Embryonic facial prominence (tissue), 1 donor: Measurements from ENCODE around the gene DGKB.

ENCODE experiments used
- DNase-seq: peaks from one replicate; pipeline ENCODE4 v3.0.0-alpha.2; 2016; ENCODE audit errors: extremely low spot score

Gene DGKB

GRCh38 chr7:14902589-14903067 lies at the start of gene DGKB:
DGKB (minus strand) TSS chr7:14902751.
- no peak for DNase-seq

- DNase-seq, result no peak
These were observed 47.5 kb upstream of the DGKB start for GRCh38 chr7:14950013-14950412.

DNA sequence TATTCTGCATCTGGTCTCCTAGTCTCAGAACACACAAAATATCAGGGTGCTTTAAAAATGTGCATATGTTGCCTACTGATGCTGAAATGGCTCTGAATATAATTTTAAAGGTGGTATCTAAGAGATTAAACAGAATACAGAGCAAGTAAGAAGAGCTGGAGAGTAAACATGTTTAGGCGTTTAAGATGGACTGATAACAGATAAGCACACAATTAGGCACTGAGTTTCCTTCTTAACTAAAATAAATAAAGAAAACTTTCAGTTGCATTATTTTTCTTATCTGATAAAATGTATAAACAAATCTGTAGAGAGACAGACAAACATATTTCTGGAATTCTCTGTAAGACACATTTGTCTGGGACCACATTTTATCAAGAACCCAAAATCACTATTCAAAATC lies 35.6 kb upstream of the DGKB start:
- no peak for DNase-seq

GRCh38 chr7:14937581-14937980 lies 35.0 kb upstream of the DGKB start:
- DNase-seq, result no peak

DNA sequence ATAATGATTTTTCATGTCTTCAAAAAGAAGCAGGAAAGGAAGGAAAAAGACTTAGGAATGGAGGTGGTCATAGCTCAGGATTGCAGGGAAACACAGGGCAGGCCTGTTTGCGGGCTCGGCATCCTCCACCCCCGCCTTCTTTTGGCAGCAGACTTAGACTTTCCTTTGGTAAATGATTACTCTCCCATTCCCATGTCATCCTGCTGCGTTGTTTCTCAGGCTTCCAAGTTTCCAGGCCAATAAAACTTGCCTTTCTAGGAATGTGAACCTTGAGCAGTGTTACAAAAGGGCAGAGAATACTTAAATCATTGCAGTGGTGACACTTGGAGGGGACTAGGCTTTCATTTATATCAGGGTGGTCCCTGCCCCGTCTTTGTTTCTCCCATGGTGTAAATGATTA lies 34.0 kb upstream of the DGKB start:
- DNase-seq, result no peak

GRCh38 chr7:14934839-14935238 lies 32.3 kb upstream of the DGKB start:
- DNase-seq, result no peak

GRCh38 chr7:14931511-14932215 lies 29.1 kb upstream of the DGKB start:
- no peak for DNase-seq

DNA sequence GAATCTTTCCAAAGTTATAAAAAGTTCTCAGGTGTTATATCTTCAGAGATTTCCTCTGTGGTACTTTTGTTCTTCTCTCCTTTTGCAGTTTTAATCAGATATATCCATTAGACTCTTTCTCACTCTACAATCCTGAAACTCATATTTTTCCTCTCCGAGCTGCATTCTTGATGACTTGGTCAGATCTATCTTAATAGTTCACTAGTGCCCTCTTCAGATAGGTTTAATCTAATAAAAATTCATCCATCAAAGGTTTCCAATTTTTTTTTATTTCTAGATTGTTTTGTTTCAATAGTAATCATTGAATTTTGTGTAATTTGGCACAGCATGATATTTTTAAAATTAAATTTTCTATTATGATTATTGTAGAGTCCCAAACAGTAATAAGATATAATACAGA lies 21.8 kb upstream of the DGKB start:
- DNase-seq, result no peak

DNA sequence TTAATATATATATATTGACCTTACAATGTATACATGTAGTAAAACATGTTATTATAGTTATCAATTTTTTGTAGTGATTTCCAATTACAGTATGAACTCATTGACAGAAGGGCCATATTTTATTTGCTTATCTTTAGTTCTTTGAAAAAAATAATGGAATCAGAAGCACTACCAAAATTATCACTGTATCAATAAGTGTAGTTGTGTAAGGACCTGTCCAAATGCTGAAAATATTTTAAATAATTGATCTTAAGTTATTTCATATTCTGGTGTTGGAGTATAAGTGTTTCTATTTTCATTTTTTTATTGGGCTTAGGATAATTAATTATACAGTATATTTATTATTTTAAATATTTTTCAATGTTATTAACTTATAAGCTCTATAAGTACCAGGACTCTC lies 8.5 kb upstream of the DGKB start:
- DNase-seq, result no peak

DNA sequence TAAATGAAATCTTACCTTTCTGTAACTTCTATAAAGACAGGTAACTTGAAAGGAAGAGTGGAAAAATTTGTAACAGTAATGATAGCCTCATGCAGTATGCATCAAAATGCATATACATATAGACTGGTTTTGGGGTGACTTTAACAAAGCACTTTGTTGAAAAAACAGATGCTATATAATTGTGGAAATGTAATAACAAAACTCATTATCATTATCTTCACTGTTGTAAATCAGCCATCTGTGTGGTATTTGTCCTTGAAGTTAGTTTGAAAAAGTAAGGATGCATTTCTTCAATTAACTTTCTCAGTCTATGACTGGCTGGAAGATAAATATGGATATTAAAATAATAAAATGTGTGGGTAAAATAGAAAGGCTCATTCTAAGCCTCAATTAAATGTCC lies 6.1 kb upstream of the DGKB start:
- DNase-seq, result no peak

DNA sequence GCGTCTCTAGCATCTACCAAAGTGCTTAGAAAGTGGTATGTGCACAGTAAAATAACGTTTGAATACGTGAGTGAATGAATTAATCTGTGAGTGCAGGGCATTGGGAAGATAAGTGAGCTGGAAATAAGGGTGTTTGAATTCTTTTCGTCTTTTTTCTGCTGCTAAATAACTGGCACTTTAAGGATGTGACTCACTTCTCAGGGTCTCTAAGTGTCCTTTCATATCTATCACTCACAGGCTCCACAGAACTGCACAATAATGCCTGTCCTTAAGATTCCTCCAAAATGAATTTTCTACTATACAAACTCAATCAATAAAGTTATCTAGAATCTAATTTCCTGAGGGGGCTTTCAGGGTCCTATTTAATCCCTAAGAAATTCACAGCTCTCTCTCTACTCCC lies 3.2 kb upstream of the DGKB start:
- DNase-seq, result no peak

GRCh38 chr7:14900051-14900450 lies 2.5 kb downstream of the DGKB start:
- DNase-seq, result no peak

- no peak for DNase-seq
These were observed 3.5 kb downstream of the DGKB start for GRCh38 chr7:14899030-14899429.

DNA sequence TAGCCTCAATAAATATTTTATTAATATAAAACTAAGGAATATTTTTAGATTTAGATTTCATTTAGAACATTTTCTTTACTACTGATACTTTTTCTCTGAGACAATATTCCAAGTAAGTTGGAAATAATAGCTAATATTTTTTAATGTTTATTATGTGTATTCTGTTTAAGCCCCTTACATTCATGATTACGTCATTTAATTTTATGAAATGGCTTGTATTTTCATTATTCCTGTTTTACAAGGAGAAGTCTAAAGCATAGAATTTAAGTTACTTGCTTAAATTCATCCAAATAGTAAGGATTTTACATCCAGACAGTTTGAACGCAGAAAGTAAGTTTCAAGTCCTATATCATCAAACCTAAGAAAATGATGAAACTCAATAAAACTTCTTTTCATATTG lies 6.1 kb downstream of the DGKB start:
- DNase-seq, result no peak

DNA sequence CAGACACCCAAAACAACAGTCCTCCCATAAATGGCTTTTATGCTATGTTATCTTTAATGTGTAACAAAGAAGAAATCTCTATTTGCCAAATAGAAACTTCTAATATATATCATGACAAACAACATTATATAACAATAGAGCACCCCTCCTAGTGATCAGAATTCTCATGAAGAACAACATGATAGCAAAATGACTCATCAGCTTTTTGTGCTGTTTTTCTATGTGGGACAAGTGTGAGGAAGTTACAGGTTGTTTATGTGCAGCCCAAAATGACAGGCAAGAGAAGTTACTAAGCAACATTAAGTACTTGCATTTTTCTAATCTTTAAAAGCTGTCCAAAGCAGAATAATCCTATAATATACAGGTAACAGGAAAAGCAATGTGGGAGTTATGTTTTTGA lies 7.7 kb downstream of the DGKB start:
- no peak for DNase-seq

DNA sequence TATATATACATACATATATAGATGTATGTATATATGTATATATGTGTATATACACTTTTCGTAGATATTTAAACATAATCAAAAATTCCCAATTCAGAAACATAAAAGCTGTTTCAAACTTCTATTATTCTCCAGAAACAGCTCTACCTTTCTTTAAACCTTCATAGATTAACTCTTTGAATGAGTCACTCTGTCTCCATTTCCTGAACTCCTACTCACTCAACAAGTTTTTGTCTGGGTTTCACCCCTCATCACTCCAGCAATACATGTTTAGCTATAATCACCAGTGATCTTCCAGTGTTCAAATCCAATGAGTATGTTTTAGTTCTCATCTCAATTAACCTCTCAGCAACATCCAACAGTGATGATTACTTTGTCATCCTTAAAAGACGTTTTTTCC lies 9.6 kb downstream of the DGKB start:
- no peak for DNase-seq

- no peak for DNase-seq
These were observed 11.3 kb downstream of the DGKB start for GRCh38 chr7:14891289-14891688.

DNA sequence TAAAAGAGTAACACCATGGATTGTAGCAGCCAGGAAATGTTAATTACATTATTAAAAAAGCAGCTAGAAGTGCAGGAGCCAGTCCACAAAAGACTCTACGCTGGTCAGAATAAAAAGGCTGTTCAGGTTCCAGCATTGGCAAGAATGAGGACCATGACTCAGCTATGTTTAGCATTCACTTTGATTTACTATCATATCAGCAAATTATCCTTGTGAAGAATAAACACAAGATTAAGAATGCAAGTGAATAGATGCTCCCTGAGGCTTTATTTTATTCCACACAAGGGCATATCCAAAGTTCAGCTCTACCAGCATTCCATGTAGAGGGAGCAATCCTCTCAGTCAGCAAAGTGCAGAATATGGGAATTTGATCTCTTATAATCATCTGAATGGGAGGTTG lies 13.6 kb downstream of the DGKB start:
- DNase-seq, result no peak

DNA sequence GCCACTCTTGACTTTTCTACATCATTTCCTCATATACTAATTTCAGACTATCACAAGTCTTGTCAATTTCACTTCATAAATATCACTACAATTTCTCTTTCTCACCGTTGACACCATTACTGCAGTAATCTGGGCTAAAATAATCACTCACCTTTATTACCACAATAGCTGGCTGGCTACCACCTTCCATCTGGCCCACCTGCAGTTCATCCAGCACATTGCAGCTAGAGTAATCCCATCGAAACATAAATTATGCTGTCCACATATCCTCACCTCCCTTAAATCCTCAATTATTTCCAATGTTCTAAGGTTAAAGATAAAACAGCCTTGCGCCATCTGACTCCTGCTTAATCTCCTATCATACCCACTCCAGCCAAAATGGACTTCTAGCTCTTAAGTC lies 16.0 kb downstream of the DGKB start:
- no peak for DNase-seq

DNA sequence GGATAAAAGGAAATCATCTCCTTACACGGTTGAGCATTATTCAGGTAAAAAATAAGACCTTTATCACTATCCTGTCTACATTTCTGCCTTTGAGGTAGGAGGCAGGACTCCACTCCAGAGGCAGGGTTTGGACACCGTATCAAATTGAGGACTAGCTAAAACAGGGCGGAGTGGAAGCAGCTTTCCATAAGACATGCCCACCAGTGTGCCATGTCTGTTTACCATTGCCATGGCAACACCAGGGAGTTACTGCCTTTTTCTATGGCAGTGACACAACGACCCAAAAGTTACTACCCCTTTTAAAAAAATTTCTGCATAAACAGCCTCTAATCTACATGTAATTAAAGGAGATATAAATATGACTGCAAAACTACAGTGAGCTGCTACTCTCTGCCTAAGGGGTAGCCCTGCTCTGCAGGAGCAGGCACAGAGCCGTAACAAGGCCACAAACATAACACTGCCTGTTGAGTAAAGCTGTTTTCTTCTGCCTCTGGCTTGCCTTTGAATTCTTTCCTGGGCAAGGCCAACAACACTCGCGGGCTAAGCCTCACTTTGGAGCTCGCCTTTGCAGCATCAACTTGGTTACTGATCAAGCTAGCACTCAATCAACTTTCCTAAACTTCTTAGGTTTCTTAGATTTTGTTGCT lies 26.5 kb downstream of the DGKB start:
- no peak for DNase-seq

DNA sequence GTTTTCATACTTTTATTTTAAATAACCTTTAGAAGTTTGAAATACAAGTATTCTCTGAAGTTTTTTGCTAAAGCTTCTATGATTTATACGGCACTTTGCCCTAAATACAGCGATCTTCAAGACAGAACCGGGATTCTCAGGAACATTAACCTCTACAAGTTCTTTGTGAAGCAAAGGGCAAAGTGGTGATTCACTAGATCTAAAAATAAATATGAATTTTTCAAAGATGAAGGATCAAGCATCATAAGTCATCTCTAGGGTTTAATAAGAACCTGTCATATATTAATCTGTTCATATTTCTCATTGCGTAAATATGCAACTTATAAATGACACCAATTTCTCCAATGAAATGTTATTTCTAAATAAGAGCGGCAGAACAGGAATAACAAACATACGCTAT lies 30.7 kb downstream of the DGKB start:
- no peak for DNase-seq

- DNase-seq, result no peak
These were observed 32.2 kb downstream of the DGKB start for GRCh38 chr7:14870394-14870793.

- DNase-seq, result no peak
These were observed 33.6 kb downstream of the DGKB start for GRCh38 chr7:14868937-14869336.

GRCh38 chr7:14861456-14861855 lies 41.1 kb downstream of the DGKB start:
- DNase-seq, result no peak
